ENCODE measurements around the gene RPUSD4.

DNA sequence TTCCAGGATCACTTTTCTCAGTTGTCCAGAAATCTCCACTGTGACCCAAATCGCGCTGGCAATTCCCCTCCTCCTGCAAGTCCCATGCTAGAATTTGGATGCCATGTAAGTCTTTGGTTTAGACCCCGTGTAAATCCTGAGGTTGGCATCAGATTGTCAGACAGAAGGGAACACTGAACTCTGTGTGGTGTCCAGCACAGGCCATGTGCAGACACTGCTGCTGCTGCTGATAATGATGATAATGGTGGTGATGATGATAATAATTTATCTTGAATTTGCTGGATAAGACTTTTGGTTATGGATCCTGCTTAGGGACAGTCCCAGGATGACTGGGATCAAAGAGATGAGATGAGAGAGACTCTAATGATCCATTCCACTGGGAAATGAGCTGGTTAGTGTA lies 45.0 kb downstream of the RPUSD4 start:
- TF ChIP-seq, protein P1, sequence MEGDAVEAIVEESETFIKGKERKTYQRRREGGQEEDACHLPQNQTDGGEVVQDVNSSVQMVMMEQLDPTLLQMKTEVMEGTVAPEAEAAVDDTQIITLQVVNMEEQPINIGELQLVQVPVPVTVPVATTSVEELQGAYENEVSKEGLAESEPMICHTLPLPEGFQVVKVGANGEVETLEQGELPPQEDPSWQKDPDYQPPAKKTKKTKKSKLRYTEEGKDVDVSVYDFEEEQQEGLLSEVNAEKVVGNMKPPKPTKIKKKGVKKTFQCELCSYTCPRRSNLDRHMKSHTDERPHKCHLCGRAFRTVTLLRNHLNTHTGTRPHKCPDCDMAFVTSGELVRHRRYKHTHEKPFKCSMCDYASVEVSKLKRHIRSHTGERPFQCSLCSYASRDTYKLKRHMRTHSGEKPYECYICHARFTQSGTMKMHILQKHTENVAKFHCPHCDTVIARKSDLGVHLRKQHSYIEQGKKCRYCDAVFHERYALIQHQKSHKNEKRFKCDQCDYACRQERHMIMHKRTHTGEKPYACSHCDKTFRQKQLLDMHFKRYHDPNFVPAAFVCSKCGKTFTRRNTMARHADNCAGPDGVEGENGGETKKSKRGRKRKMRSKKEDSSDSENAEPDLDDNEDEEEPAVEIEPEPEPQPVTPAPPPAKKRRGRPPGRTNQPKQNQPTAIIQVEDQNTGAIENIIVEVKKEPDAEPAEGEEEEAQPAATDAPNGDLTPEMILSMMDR (IDR thresholded peaks at IDR 0.05): no peak
- TF ChIP-seq POLR2A (IDR thresholded peaks at IDR 0.05): no peak
